ENCODE results near the gene GLA.

GRCh38 chrX:101385026-101385684 lies 22.6 kb downstream of the GLA start:
- TF ChIP-seq POLR2A (IDR thresholded peaks at IDR 0.05; ENCODE audit: low read depth, low read length) = no peak
- TF ChIP-seq TAF1 (IDR thresholded peaks at IDR 0.05; ENCODE audit: low read depth, low read length) = no peak
